GM18861 (cell line): ENCODE measurements around the gene TRA2B.

Experiments
- ATAC-seq: cut with Tn5 transposase; IDR thresholded peaks from one replicate; pipeline ENCODE4 v1.9.1; 2021; ENCODE audit not compliant: unreplicated experiment

The TRA2B gene

GRCh38 chr3:185881926-185882325 lies 55.9 kb downstream of the TRA2B start:
- no peak for ATAC-seq

DNA sequence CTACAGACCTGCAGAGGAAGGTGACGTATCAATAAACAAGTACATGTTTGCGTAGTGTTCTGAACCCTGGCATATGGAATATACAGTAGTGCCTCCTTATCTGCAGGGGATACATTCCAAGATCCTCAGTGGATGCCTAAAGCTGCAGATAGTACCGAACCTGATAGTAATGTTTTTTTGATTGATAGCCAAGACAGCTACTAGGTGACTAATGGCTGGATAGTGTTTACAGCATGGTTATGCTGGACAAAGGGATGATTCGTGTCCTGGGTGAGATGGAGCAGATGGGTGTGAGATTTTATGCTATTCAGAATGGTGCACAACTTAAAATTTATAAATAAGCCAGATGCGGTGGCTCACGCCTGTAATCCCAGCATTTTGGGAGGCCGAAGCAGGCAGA lies 57.2 kb downstream of the TRA2B start:
- ATAC-seq = no peak

DNA sequence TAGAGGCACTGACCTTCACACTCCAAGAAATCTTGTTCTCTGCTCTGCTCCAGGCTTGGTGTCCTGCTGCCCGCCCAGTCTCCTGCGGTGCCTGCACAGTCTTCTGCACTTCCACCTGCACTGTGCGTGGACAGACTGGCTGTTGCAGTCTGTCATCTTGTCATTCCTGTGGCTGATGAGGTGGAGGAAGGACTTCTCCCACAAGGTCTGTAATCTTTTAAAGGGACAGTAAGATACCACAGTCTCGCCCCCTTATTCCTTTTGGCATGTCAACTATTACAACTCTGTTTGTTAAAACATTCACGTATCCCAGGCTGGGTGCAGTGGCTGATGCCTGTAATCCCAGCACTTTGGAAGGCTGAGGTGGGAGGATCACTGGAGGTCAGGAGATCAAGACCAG lies 58.9 kb downstream of the TRA2B start:
- ATAC-seq = no peak

DNA sequence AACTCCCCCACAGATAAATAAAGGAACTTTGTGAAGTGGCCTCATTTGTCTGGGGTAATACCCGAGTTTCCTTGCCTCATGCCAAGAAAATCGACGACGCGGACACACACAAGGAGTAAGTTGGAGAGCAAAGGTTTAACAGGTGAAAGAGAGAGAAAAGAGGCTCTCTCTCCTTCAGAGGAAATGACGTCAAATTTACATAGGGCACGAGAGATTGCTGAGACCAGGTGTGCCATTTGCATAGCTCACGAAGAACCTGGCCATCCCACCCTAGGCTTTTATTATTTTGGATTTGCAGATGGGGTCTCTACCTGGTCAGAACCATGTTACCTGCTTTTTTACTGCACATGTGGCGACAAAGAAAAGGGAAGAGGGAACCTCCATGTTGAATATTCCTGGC lies 63.7 kb downstream of the TRA2B start:
- no peak for ATAC-seq

DNA sequence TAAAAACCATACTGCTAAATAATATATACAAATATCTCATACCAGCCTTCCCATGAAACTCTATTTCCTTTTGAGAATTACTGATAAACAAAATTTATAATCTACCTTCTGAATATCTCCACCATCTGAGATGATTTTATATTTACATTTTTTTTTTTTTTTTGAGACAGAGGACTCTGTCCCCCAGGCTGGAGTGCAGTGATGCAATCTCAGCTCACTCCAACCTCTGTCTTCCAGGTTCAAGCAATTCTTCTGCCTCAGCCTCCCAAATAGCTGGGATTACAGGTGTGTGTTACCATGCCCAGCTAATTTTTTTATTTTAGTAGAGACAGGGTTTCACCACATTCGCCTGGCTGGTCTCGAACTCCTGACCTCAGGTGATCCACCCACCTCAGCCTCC lies 70.2 kb downstream of the TRA2B start:
- ATAC-seq = no peak

DNA sequence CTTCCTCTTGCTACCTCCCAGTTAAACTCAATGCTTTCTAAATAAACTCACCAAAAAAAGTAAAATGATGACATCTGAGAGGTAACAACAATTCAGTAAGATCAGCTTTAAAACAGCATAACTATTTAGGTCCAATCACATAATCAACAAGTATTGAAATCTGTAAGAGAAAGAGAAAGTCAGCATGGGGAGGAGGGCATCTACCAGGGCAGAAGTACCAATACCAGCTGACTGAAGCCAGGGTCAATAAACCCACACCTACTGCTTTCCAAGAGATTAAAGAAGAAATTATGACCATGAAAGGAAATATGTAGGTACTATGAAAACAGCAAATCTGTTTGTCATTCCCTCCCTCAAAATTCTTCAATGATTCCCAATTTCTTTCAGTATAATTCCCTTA lies 70.8 kb downstream of the TRA2B start:
- ATAC-seq = no peak

DNA sequence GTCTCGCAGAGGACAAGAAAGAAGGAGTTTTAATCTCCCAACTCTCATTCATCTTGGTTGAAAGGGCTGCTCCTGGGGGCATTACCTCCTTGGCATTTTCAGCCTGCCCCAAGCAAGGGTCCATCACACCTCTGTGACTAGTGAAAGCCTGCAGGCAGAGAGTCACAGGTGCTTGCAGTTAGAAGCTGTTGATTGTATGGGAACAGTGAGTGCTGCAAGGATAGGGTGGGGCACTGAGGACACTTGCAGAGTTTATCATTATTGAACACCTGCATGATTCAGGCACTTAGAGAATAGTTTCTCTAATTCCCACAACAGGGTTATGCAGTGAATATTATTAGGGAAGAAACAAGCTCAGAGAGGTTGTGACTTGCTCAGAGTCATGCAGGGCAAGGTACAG lies 71.3 kb downstream of the TRA2B start:
- ATAC-seq = no peak
